ENCODE results near the gene MARCKS.

The MARCKS gene

DNA sequence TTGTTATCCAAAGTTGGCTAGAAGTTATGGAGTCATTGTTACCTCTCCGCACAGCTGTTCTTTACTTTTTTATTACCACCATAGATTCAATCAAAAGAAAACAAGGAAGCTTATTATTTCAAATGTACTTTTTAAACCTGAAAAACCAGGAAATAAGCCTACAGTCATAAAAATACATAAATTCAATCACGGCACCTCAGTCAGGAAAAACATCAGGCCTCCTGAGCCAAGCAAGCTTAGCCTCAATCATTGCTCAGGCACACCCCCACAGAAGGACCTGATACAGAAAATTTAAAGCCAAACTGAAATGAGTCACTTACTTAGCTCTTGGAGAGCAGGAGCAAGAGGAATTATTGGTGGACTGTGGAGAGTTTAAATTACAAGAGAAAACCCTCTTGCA lies 44.3 kb downstream of the MARCKS start:
- Histone ChIP-seq H3K27me3 (ENCODE audit: insufficient read depth, low read length, poor library complexity) (no peaks in the 10 kb centered on the region), H3K36me3 (ENCODE audit: insufficient read depth, low read length) (no peaks in the 10 kb centered on the region)
- DNase-seq: no peak

DNA sequence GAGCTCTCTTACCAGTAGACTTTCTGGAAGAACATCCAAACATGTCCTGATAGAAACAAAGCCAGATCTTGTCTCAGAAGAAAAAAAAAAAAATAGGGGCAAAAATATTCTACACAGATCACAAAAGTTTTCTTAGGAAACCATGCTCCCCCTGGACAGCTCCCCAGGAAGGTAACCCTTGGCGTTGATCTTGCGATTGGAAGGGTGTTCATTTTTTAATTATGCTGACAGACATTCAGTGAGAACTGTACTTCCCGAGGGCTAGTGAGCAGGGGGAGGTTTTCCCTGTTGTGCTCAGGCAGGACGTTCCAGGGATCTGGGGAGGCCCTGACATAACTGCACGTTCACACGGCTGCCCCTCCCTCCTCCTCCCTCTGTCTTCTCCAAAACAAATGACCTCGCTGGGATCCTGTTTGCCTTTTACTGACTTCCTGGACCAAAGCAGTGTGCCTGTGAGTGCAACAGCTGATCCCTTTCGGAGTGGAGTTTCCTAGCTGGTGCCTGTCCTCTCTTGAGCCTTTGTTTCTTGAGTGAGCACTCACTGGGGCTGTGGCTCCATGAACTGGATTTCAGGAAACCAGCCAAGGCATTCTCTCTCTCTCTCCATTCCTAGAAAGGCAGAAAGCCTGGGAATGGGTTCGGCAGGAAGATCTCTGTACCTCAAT lies 46.7 kb downstream of the MARCKS start:
- no peaks in the 10 kb centered on the region for H3K36me3 ChIP-seq (ENCODE audit: insufficient read depth, low read length)
- no peaks in the 10 kb centered on the region for H4K20me1 ChIP-seq (ENCODE audit: insufficient read depth, low read length)
- no peak overlapping the region for H3K9ac ChIP-seq (ENCODE audit: low read depth, low read length)
- H3K9me3 ChIP-seq (ENCODE audit: insufficient read depth, low read length, severe bottlenecking): no peaks in the 10 kb centered on the region
- no peak for TF ChIP-seq EZH2 (IDR thresholded peaks at IDR 0.05; ENCODE audit: borderline replicate concordance, low read depth, low read length, severe bottlenecking)
- TF ChIP-seq, protein P1, sequence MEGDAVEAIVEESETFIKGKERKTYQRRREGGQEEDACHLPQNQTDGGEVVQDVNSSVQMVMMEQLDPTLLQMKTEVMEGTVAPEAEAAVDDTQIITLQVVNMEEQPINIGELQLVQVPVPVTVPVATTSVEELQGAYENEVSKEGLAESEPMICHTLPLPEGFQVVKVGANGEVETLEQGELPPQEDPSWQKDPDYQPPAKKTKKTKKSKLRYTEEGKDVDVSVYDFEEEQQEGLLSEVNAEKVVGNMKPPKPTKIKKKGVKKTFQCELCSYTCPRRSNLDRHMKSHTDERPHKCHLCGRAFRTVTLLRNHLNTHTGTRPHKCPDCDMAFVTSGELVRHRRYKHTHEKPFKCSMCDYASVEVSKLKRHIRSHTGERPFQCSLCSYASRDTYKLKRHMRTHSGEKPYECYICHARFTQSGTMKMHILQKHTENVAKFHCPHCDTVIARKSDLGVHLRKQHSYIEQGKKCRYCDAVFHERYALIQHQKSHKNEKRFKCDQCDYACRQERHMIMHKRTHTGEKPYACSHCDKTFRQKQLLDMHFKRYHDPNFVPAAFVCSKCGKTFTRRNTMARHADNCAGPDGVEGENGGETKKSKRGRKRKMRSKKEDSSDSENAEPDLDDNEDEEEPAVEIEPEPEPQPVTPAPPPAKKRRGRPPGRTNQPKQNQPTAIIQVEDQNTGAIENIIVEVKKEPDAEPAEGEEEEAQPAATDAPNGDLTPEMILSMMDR (IDR thresholded peaks at IDR 0.05; ENCODE audit: borderline replicate concordance, extremely low read depth, low read length, poor library complexity, severe bottlenecking): no peak
- H3K79me2 ChIP-seq (ENCODE audit: insufficient read depth, low read length): no peaks in the 10 kb centered on the region
- H3K4me3 ChIP-seq (ENCODE audit: low read depth in 1 of 2, low read length in 2 of 2): no peak overlapping the region
- no peaks in the 10 kb centered on the region for H3K27me3 ChIP-seq (ENCODE audit: insufficient read depth, low read length, poor library complexity)
- H3K4me2 ChIP-seq (ENCODE audit: insufficient read depth, low read length): no peak overlapping the region
- no peak overlapping the region for H2AFZ ChIP-seq (ENCODE audit: low read depth, low read length)
- no peaks in the 10 kb centered on the region for H3K4me1 ChIP-seq (ENCODE audit: insufficient read depth, low read length)
- ATAC-seq (ENCODE audit: insufficient read depth, low read depth): no peak
- DNase-seq: no peak
- H3K27ac ChIP-seq (ENCODE audit: low read length): no peak overlapping the region

More for the DNA sequence above, 44.3 kb downstream of the MARCKS start:
- Histone ChIP-seq H3K9me3 (ENCODE audit: insufficient read depth, low read length, severe bottlenecking) (no peaks in the 10 kb centered on the region), H4K20me1 (ENCODE audit: insufficient read depth, low read length) (no peaks in the 10 kb centered on the region), H3K79me2 (ENCODE audit: insufficient read depth, low read length) (no peaks in the 10 kb centered on the region), H3K9ac (ENCODE audit: low read depth, low read length) (no peak overlapping the region), H3K4me3 (ENCODE audit: low read depth in 1 of 2, low read length in 2 of 2) (no peak overlapping the region), H2AFZ (ENCODE audit: low read depth, low read length) (no peak overlapping the region), H3K4me2 (ENCODE audit: insufficient read depth, low read length) (no peak overlapping the region), H3K4me1 (ENCODE audit: insufficient read depth, low read length) (no peaks in the 10 kb centered on the region), H3K27ac (ENCODE audit: low read length) (no peak overlapping the region)
- no peak for ATAC-seq (ENCODE audit: insufficient read depth, low read depth)
- TF ChIP-seq, protein P1 (IDR thresholded peaks at IDR 0.05; ENCODE audit: borderline replicate concordance, extremely low read depth, low read length, poor library complexity, severe bottlenecking): no peak

DNA sequence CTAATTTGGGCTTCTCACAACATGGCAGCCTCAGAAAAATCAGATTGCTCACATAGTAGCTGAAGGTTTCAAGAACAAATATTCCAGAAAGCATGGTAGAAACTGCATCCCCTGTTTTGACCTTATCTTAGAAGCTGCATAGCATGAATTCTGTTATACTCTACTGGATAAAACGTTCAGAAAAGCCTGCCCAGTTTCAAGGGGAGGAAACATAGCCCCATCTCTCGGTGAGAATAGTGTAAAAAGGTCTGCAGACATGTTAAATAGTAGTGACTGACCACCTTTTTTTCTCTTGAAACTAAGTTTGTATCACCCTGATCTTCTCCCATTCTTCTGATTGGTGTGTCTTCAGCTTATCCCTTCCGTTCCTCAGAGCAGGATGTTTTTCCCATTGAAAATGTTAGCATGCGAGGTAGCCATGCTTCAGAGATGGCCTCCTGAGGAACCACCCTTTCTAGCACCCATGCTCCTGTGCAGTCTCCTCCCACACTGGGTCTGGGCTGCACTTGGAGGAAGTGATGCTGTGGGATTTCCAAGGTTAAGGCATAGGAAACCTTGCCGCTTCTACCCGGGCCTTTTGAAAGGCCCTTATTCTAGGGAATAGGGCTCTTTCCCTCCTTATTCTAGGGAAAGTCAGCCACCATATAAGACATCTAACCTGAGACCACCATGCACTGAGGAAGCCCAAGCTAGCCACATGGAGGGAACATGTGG lies 50.1 kb downstream of the MARCKS start:
- H4K20me1 ChIP-seq (ENCODE audit: insufficient read depth, low read length): no peaks in the 10 kb centered on the region
- no peaks in the 10 kb centered on the region for H3K9me3 ChIP-seq (ENCODE audit: insufficient read depth, low read length, severe bottlenecking)
- no peaks in the 10 kb centered on the region for H3K36me3 ChIP-seq (ENCODE audit: insufficient read depth, low read length)
- H3K9ac ChIP-seq (ENCODE audit: low read depth, low read length): no peak overlapping the region
- H3K4me1 ChIP-seq (ENCODE audit: insufficient read depth, low read length): no peaks in the 10 kb centered on the region
- H3K79me2 ChIP-seq (ENCODE audit: insufficient read depth, low read length): no peaks in the 10 kb centered on the region
- TF ChIP-seq EZH2 (IDR thresholded peaks at IDR 0.05; ENCODE audit: borderline replicate concordance, low read depth, low read length, severe bottlenecking): no peak
- no peak overlapping the region for H3K4me2 ChIP-seq (ENCODE audit: insufficient read depth, low read length)
- H3K27me3 ChIP-seq (ENCODE audit: insufficient read depth, low read length, poor library complexity): no peaks in the 10 kb centered on the region
- H2AFZ ChIP-seq (ENCODE audit: low read depth, low read length): no peak overlapping the region
- H3K4me3 ChIP-seq (ENCODE audit: low read depth in 1 of 2, low read length in 2 of 2): no peak overlapping the region
- no peak for DNase-seq
- ATAC-seq (ENCODE audit: insufficient read depth, low read depth): no peak
- H3K27ac ChIP-seq (ENCODE audit: low read length): no peak overlapping the region

DNA sequence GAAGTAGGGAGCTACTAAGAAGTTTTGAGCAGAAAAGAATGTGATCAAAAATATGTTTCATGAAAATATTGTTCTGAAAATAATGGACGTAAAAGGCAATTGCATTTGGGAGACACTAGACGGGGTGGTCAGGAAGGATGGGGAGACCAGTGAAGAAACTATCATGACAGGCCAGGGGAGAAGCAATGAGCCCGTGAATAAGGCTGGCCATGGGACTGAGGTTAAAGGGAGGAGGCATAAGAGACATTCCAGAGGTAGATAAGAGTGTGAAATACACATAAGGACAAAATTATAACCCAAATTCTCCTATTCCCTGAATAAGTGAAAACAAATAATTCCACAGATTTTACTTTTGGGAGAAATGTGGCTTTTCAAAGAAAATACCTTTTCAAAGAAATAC lies 51.7 kb downstream of the MARCKS start:
- H3K4me2 ChIP-seq (ENCODE audit: insufficient read depth, low read length): no peak overlapping the region
- no peaks in the 10 kb centered on the region for H4K20me1 ChIP-seq (ENCODE audit: insufficient read depth, low read length)
- no peak for ATAC-seq (ENCODE audit: insufficient read depth, low read depth)
- no peak for TF ChIP-seq EZH2 (IDR thresholded peaks at IDR 0.05; ENCODE audit: borderline replicate concordance, low read depth, low read length, severe bottlenecking)
- TF ChIP-seq, protein P1 (IDR thresholded peaks at IDR 0.05; ENCODE audit: borderline replicate concordance, extremely low read depth, low read length, poor library complexity, severe bottlenecking): no peak
- H3K9ac ChIP-seq (ENCODE audit: low read depth, low read length): no peak overlapping the region
- H3K79me2 ChIP-seq (ENCODE audit: insufficient read depth, low read length): no peaks in the 10 kb centered on the region
- no peak for DNase-seq
- H3K4me3 ChIP-seq (ENCODE audit: low read depth in 1 of 2, low read length in 2 of 2): no peak overlapping the region
- no peak overlapping the region for H3K27ac ChIP-seq (ENCODE audit: low read length)
- H3K36me3 ChIP-seq (ENCODE audit: insufficient read depth, low read length): no peaks in the 10 kb centered on the region
- H3K27me3 ChIP-seq (ENCODE audit: insufficient read depth, low read length, poor library complexity): no peaks in the 10 kb centered on the region
- no peaks in the 10 kb centered on the region for H3K9me3 ChIP-seq (ENCODE audit: insufficient read depth, low read length, severe bottlenecking)
- H3K4me1 ChIP-seq (ENCODE audit: insufficient read depth, low read length): no peaks in the 10 kb centered on the region
- no peak overlapping the region for H2AFZ ChIP-seq (ENCODE audit: low read depth, low read length)

All from DND-41 (cell line).